GM19099 (cell line): Measurements from ENCODE around the gene KCNC2.

Experiments used
- POLR2A ChIP-seq: IDR thresholded peaks from 3 replicates; pipeline ENCODE4 v1.6.1; 2011; ENCODE audit warnings: low read depth; ENCODE audit not compliant: insufficient read length; ENCODE audit errors: extremely low read depth

Gene KCNC2

DNA sequence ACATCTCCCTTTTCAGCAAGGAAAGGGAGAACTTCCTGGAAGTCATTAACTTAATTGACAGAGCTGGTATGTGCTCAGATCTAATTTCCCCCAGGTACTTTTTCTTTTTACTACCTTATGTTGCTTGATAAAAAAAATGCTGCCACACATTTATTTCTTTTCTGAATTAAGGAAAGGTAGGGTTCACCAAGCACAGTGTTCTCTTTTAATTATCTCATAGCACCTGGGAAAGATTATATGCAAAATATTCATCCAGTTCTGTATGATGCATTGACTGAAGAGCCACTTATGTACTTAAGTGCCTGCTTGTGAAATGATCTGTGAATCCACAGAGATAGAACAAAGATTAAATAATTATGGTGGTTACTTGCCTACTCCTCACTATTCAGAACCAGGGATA is 25.1 kb downstream of the KCNC2 start:
- TF ChIP-seq POLR2A, result no peak

DNA sequence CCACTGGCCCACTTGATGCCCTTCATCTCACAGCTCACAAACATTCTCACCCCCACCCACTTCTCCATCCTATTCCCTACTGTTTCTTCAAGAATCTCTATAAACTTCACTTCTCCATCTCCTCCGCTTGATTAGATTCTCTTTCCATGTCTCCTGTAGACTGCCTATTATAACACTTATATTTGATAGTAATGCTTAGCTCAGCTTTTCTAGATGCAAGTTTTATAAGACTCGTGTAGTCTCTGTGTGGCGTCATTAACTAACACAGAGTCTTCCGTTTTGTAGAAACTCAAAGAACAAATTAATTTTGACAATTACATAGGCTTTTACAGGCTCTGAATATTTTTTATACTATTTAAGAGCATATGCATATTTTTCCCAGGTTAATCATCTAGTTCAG is 25.7 kb downstream of the KCNC2 start:
- TF ChIP-seq POLR2A, result no peak

DNA sequence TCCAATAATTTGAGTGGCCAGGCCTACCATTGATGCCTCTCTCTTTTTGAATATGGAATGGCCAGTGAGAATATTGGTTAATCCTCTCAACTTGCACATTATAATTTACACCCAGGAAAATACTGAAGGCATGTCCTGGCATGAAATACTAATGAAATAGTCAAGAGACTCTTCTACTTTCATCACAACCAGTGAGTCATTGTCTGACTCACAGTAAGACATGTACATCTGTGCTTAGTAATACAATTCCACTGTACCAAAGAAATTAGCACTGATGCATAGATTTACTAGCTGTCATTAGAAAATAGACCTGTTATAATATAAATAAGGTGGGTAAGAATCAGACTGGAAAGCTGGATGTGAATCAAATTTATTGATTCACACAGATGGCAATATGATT is 31.6 kb downstream of the KCNC2 start:
- no peak for TF ChIP-seq POLR2A

DNA sequence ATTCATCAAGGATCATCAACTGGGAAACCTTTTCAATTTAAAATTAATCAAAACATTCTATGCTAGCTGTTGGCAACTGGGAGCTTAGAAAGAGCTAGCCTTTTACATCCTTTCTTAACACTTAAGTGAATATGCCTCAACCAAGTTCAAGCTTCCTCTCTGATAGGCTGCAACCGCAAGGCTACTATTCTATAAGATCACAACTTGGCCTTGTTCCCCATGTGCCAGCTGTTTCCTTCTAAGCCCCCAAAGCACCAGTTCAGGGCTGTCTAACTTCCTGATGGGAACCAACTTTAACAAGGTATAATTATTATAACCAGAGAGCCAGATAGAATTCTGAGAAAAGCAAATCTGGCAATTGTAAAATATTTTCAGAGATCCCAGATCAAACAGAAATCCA is 37.0 kb downstream of the KCNC2 start:
- no peak for TF ChIP-seq POLR2A

DNA sequence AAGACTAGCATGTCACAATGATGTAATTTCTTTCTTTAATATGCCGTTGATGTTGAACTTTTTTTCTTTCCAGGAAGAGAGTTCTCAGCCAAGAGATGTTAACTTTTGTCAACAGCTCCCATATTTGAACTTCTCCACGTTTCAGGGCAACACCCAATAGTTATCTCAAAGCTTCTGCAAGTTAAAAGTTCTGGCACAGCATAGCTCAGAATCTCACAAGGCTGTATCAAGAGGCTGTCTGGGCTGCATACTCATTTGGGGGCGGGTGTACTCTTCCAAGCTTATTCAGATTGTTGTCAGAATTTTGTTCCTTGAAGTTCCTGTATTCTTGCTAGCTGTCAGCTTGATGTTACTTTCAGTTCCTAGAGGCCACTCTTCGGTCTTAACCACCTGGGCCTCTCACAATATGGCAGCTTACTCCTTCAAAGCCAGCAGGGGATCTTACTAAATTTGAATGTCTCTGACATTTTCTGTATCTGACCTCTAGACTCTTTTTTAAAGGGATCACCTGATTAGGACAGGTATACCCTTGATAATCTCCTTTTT is 38.9 kb downstream of the KCNC2 start:
- no peak for TF ChIP-seq POLR2A

DNA sequence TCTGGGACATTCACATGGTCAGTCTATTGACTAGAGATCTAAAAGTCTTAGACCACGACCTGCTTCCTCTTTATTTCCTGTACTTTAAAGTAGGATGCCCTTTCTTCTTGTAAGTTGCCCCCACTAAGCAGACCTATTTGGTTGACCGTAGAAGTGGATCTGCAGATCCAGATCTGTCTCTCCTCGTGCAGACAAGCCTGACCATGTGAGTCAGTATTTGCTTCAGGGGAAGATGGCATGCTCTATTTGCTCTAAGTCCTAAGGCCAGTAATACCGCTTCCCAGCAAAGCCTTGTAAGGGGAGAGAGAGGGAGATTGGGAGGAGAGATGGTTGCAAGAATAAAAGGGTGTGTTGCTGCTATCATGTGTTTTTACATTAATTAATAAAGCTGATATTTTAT is 46.8 kb downstream of the KCNC2 start:
- no peak for TF ChIP-seq POLR2A

DNA sequence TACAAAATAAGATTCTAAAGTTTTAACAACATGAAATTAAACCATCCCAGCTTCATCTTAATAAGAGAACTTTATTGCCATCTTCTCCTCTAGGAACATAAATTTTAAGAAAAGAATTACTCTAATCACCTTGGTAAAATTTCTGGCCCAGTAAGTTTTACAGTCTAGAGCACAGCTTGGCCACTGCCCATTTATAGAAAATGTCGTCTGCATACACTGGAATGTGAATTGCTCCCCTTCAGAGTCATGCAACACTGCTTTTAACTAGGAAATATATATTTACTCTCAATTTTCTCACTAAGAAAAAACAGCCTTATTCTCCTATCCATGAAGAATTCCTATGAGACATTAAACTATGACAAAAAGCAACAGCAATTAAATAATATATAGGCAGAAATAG is 48.2 kb downstream of the KCNC2 start:
- no peak for TF ChIP-seq POLR2A

DNA sequence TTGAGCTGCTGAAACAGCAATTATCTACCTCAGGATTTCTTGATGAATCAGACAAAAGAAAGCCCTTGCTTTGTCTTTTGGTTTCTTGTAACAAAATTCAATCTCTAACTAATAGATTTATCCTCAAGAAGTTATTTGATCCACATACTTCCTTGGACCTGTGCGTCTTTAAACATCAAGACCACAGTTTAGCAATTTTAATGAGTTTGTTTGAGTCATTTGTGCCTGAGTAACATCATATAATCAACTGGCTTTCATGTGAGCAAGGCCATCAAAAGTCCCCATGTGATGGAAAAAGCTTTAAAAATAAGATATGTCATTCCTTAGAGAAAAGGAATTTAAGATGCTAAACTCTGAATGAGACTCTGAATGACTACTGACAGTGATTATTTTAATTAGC is 52.3 kb downstream of the KCNC2 start:
- no peak for TF ChIP-seq POLR2A

DNA sequence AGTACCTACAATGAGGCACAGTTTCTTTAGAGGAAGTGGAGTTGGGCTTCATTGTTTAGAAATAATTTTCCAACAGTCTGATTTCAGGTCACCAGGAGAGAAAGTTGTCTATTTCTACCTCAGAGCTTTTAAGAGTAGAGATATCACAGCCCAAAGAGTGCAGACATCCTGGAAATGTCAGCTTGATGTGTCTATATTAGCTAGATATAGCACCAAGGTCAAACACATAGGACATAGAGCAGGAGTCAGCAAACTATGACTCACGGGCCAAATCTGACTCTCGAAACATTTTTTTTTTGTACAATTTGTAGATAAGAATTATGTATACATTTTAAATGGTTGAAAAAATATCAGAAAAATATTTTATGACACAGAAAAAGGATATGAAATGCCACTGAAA is 53.7 kb downstream of the KCNC2 start:
- TF ChIP-seq POLR2A, result no peak

DNA sequence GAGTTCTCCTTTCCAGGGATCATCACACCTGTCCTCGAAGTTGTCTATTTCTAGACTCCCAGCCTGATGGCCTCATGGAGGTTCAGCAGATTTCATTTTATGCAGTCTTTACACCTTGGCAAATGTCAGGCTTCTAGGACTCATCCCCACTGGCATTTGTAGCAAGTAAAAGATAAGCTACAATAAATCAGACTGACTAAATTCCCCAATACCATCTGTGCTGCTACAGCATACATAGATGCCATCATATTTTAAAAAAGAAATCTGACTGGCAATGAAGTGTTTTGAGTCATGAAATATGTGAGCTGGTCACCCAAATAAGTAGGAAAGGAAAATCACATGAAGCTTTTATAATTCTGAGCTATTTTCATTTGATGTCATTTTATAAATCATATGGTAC is 55.3 kb downstream of the KCNC2 start:
- no peak for TF ChIP-seq POLR2A

DNA sequence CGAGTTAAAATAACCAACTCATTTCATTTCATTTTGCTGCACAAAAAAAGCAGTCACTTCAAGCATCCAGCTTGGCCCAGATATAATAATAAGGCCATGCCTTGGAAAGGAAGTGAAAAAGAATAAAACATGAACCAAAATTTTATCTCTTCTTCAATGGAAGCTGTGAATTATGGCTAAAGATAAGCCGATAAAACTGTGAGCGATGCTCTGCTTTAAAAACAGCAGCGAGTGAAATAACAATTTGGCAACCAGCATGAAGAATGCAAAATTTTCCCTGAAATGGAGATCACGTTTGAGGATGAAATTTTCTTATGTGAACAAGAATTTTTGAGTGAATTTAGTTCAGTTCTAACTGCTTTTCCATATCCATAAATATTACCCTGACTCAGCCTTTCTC is 70.4 kb downstream of the KCNC2 start:
- no peak for TF ChIP-seq POLR2A

DNA sequence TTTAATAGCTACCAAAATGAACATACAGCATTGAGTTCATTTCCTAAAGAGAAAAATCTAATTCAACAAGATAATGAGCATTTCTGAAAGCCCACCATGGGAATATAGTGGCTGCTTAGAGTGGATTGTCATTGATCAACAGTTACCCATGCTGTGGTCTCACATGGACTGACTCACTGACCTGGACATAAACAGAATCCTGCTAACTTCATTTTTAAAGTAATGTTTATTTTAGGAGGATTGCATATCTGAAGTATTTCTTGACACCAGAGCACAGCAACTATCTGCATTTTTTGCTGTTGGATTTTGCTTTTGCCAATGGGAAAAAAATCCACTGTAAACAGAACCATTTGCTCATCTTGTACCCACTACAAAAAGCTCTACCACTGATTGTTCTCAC is 71.7 kb downstream of the KCNC2 start:
- no peak for TF ChIP-seq POLR2A

DNA sequence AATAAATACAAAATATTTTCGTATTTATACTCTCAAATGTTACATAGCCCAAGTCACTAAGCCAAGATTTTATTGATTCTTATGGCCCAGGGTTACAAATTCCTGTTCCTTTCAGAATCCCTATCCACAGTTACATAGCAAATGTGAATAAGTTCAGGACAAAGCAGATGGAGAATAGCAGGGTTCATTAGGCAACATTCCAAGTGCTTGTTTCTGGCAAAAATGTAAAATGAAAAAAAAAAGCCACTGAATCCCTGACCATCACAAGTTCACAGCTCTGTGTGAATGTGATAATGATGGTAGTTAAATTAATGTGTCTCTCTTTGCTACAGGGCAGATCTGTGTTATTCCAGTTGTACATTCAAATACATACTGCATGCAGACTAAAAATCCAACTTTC is 74.6 kb downstream of the KCNC2 start:
- no peak for TF ChIP-seq POLR2A

DNA sequence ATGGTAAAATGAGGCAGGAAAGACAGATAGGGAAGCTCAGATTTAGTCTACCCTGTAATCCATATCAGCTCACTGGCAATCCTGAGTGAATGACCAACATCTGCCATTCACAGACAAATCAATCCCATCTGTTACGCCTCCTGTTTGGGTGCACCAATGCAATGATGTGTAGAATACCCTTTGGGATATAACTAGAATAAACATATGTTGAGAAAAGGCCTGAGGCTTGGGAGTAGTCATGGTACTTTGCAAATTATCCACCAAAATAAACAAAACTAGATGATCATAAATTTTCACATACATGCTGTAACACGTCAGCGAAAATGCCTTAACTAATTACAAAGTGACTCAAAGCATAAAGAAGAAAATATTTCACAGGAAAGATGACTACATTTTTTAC is 78.8 kb downstream of the KCNC2 start:
- TF ChIP-seq POLR2A, result no peak

DNA sequence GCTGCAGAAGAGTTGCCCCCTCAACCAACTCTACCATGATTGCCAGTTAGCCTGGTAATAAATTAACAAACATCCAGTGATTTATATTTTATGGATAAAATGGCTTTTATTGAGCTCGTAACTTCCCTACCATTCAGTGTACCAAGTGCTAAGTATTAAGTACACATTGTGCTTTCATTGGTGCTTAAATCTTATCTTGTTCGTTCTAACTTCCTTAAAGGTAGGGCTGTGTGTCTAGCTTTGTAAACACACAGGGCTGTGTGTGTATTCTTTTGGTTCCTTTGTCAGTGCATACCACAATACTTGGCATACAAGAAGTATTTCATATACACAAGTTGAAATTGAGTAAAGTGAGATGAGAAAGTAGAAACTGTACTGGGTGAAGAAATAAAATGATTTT is 80.4 kb downstream of the KCNC2 start:
- TF ChIP-seq POLR2A, result no peak

DNA sequence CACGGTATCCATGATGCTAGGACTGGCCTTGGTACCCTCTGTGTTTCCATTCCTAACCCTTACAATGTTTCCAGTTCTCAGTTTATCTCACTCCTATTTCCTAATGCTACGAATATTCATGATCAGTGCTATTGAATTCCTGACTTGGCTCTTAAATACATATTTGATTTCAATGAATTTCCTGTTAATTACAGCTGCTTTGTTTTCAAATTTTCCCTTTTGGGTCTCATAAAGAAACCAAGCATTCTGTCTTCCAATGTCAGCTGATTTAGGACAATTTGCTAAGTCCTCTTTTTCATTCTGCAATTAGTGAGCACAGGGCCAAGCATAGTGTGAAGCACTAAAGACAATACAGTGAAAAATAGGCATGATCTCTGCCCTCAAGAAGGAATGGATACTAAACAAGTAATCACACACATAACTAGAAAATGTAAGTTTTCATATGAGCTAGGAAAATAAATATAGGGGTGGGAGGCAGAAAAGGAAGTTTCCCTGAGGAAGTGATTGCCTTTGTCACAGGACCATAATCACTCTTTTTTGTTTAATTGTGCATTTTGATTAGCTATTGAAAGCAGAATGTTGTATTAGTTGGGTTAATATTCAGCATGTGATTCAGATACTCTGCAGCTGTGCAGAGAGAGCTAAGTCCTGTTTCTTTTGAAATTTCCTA is 88.5 kb downstream of the KCNC2 start:
- TF ChIP-seq POLR2A, result no peak

DNA sequence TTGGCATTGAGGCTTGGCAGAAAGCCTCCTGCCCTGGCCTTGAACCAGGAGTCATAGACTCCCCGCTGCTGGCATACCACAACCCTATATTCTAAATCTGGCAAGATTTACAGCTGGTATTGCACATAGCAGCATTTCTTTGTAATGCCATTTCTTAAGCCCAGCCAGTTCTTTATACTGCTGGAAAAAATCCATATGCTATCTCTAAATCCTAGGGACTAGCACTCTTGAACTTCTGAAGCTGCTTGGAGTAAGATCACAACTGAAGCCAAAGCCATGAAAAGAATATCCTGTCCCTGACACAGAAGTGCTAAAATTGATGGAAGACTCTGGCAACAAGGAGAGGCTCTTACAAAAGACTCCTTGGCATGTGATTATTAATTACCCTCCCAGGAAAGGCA is 89.3 kb downstream of the KCNC2 start:
- TF ChIP-seq POLR2A, result no peak
